ENCODE measurements around the gene KAZN.
A peak's percentile ranks its signal among the peaks of the same experiment; 100 is the strongest.
"Not testable (repeated sequence)": the region's sequence is repeated elsewhere in the genome, so short reads cannot be mapped to it uniquely, and the experiment has no call there.

KAZN gene

DNA sequence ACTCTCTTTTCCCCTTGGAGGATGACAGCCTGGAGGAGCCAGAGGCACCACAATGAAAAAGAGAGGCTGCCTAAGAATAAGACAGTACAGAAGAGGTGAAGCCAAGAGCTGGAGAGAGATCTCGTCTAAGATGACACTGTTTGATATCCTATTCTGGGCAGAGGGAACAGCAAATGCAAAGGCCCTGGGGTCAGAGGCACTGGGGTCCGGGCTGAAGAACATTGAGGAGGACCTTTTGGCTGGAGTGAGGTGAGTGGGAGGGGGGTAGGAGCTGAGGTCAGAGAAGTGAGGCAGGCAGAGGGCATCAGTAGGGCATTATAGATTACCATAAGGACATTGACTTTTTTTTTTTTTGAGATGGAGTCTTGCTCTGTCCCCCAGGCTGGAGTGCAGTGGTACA lies 535.8 kb downstream of the KAZN start:
- no peak for FAIRE-seq

DNA sequence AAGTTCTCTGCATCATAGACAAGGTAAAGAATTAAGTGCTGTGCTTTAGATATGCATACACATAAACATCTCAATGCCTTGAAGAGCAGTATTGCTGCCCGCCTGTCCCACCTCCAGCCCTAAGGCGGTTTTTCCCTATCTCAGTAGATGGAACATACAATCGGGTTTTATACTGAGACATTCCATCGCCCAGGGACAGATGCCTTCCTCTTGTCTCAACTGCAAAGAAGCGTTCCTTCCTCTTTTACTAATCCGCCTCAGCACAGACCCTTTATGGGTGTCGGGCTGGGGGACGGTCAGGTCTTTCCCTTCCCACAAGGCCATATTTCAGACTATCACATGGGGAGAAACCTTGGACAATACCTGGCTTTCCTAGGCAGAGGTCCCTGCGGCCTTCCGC lies 537.1 kb downstream of the KAZN start:
- not testable (repeated sequence) for FAIRE-seq

DNA sequence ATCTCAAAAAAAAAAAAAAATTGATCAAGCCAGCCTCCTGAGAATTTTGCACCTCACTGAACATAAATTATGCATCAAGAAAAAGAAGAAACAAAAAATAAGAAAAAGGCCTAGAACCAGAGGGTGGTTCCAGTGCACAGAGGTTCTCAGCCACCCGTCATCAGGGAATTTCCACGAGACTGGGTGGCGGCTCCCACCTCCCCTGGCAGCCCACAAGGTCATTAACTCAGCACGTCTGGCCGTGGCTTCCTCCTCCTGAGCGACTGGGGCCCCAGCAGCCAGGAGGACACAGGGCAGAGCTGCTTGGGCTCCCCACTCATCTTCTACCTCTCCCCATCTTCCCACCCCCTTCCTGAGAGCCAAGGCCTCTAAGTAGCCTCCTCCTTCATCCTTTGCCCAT lies 539.3 kb downstream of the KAZN start:
- no peak for FAIRE-seq

DNA sequence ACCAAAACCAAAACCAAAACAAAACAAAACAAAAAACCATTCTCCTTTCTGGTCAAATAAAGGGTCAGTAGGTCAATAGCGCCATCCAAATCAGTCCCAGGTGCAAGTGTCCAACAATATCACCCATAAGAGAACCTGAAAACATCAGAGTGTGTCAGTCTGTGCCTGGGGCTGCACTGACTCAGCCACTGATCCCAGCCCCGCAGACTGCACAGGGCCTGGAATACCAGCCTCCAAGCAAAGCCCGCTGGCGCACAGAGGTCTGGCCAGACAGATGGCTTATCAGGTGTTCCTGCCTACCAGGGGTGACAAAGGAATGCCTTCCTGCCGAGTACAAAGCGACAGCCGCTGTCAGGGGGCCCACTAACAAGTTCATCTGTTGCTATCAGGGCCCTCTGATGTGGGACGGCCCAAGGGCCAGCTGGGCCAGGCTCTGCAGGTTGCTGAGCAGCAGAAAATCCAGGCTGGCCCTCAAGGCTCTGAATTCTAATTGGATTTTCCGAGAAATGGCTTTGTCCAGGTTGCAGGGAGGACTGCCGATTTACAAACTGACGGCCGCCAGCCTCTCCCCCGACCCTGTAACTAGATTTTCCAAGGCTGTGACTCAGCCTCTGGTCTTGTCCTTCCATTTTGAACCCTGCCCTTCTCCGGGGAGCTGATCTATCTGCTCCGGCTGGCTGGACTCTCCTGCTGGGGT lies 541.3 kb downstream of the KAZN start:
- FAIRE-seq, result no peak

DNA sequence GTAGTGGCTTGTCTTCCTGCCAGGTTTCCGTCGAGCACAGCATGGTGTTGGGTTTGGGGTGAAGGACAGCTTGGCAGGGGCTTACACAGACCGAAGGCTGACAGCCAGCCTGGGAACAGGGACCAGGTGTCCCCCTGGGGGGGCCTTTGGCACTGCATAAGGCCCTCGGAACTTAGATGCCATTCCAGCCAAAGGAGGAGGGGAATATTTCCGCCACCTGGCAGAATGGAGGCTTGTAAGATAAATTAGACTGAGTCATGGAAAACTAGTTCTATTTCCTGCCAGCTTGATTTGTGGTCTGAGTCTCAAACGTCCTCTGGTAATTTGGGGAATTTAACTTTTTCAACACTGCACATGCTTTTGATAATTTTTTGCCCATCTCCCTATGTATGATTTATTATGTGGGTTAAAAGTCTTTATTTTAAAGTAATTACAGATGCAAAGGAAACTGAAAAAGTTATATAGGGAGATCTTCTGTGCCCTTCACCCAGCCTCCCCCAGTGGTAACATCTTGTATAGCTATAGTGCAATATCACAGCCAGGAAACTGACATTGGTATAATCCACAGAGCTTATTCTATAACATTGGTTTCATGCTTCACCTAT lies 543.6 kb downstream of the KAZN start:
- no peak for FAIRE-seq

DNA sequence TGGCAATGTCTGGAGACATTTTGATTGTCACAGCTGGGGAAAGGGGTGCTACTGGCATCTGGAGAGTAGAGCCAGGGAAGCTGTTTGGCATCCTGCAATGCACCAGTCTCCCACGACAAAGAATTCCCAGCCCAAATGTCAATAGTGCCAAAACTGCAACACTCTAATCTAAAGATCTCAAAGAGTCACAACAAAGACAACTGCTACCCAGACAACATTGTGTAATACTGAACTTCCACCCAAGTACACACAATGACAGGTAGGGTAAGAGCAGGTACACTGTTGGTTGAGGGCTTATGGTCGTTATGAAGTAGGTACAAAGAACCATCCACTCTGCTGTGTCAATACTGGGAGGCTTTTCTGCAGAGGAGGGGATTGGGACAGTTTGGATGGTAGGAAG lies 546.8 kb downstream of the KAZN start:
- no peak for FAIRE-seq

DNA sequence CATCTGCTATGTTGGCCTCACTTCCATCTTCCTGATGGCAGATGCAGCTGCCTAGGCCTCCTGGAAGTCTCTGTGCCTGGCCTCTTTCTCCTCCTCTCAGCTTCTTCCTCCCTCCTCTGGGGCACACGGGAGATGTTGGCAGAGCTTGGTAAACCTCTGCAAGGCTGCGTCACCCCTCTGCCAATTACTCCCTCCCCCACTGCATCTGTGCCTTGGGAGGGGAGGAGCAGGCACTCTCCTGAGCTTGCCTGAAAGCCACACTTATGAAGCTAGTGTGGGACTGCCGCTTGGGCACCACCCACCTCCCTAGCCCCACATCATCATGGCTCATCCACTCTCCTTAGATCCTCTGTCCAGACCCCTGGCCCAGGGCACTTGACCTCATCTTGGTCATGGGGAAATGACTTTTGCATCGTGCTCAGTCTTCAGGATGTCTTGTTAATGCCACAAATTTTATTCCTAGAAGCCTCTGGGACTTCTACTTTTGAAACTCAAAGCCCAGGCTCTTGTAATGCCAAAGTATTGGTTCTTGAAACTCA lies 547.7 kb downstream of the KAZN start:
- FAIRE-seq, result no peak

DNA sequence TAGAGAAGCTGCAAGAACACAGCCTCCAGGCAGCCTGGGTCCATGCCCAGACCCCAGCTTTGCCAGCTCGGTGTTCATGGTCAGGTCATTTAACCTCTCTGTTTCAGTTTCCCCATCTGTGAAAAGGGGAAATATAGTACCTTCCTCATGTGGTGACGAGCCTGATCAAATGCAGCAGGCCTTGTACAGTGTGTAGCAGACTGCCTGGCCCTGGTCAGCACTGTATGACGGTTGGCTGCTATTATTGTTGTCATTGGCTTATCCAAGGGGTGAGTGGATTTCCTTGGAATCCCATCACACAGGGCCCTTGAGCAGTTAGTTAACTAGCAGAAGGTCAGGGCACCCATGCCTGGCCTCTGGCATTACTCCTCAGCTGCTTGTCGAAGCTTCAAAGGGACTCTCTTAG lies 548.5 kb downstream of the KAZN start:
- no peak for FAIRE-seq

DNA sequence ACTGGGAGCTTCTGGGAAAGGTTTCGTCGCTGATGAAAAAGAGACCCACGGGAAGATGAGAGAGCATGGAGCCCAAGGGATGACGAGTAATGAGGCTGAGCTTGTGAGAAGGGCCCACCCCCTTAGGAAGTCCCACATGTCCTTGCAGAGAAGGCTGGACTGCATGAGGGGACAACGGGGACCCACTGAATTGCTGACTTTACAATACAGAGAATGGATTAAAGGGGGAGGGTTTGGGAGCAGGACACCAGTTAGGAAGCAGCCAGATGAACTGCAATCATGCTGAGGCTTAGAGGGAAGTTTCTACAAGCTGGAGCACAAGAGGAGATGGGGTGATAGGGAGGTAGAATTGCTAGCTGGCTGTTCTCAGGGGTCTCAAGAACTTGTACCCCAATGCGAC lies 549.5 kb downstream of the KAZN start:
- no peak for FAIRE-seq

DNA sequence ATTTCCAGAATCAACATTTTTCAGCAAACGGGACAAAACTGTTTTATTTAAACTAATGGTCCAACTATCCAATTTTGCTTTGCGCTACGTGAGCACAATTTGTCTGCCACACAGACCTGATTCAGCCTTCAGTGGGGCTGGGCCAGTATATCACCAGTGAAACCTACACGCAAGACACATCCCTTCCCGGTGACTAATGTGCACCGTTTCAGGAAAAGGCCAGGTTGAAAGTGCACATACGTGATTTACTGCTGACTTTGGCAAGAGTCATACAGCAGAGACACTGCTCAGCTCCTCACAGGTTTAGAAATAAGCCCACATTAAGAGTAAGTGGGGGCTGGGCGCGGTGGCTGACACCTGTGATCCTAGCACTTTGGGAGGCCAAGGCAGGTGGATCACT lies 550.0 kb downstream of the KAZN start:
- FAIRE-seq, result no peak

DNA sequence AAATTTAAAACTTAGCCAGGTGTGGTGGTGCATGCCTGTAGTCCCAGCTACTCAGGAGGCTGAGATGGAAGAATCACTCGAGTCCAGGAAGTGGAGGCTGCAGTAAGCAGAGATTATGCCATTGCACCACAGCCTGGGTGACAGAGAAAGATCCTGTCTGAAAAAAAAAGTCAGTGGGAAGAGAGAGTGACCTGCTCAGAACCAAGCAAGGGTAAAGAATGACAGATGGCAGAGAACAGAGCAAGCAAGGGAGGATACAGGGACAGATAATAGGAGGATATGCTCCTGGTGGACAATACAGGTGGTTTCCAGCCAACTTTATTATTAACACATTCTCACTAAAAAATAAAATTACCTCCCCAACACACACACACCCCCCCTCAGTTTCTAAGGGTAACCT lies 550.5 kb downstream of the KAZN start:
- no peak for FAIRE-seq

DNA sequence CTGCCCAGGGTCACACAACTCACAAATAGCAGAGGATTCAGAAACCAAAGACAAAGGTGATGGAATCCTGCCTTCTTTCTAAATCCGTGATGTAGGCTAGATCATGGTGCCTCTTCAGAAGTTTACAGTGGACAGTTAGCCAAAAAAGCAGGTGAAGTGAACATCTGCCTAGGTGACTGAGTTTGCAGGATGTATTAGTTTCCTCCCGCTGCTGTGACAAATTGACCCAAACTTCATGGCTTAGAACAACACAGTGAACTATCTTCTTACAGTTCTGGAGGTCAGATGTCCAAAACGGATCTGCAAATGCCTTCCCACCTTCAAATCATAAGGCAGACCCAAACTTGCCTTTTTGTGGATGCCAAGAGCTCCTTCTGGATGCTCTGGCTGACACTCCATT lies 551.9 kb downstream of the KAZN start:
- no peak for FAIRE-seq

DNA sequence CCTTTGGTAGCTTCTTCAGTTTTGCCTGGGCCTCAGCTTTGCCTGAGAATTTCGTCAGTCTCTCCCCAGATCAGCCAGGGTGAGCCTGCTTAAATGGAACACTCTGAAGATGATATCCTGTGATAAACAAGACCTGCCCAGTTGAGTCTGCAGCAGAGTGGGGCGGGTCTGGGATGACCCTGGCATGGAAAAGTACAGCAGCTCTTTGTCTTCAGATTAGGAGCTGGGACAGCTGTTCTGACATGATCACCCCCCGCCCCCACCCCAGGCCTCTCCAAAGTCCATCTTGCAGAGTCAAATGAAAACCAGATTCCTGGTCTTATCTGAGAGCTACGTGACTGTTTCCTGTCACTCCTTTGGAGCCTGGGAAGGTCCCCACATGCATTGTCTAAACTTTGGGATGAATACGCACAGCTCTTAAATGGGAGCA lies 552.9 kb downstream of the KAZN start:
- FAIRE-seq, result no peak

DNA sequence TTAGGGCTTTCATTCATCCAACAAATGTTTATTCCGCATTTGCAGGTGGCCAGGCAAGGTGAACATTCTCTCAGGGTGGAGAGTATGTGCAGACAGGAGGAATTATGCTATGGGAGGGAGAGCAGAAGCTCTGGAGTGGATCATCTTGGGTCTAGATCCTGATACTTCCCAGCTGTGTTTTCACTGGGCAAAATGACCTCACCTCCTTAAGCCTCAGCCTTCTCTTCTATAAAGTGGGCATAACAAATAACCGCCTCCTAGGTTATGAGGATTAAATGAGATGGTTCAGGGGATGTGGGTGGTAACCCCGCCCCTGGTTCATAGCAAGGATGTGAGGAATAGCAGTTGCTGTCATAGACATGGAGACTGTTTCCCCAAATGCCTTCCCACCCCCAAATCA lies 553.4 kb downstream of the KAZN start:
- FAIRE-seq, result no peak

DNA sequence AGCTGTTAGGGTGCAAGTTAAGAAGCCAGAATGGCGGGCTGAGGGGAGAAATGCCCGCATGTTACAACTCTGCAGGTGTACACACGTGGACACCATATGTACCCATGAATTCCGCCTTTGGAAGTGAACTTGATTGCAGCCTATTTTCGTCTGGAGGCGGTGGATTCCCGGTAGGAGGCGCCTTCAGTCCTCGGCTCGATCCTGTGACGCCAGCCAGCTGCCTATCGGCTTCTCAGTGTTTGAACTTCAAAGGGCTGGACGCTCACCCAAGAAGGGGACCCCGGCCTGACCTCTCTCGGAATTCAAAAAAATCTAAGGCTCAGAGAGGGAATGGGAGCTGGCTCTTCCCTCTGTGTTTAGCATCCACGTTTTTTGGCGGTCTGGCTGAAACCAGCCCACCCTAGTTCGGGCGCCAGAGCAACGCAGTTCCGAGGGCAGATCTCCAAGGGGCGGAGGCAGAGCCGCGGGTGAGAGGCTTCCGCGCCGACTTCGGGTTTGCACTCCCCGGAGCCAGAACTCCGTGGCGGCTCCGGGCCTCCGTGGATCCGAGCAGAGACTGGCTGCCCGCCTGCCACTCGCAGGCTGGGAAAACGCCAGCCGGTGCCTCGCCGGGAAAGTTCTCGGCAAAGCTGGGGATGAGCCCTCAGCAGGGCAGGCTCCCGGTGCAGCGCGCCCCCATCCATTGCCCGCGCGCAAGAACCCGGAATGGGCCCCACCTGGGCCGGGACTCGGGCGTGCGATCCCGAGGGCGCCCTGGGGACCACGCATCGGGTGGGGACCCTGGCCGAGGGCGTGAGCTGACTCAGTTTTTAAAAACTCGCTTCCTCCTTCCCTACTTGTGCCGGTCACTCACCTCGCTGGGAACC lies 554.1 kb downstream of the KAZN start:
- FAIRE-seq, result peak; percentile 92

DNA sequence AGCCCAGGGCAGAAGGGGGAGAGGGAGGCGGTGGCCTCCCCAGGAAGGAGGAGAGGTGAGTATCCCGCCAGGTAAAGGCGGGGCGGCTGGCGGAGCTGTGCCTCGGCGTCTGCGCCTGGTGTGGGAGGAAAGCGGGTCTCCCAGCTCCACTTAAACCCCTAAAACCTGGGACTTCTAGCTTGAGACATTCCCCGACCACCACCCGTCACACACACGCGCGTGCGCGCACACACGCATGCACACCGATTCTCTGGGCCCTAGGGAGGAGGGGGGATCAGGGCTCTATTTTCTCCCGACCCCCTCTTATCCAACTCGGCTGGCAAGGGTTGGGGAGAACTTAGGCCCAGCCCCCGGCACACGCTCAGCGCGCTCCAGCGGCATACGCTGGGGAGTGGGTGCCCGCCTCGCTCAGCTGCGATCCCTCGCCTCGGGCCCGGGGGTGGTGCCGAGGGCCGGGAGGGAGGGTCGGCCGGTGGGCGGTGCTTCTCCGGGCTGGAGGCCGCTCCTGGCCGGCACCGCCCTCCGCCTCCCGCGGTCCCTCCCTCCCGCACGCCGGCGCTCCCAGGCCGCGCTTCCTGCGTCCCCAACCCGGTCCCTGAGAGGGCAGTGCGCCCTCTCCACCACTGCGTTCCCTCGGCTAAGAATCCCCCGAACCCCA lies 554.8 kb downstream of the KAZN start, which contains the start of gene TMEM51:
Gene TMEM51 (plus strand): TSS at position 564 of the 658 bp plus-strand sequence. CDS start 61,341 bp downstream, outside the sequence.
- FAIRE-seq, result no peak

DNA sequence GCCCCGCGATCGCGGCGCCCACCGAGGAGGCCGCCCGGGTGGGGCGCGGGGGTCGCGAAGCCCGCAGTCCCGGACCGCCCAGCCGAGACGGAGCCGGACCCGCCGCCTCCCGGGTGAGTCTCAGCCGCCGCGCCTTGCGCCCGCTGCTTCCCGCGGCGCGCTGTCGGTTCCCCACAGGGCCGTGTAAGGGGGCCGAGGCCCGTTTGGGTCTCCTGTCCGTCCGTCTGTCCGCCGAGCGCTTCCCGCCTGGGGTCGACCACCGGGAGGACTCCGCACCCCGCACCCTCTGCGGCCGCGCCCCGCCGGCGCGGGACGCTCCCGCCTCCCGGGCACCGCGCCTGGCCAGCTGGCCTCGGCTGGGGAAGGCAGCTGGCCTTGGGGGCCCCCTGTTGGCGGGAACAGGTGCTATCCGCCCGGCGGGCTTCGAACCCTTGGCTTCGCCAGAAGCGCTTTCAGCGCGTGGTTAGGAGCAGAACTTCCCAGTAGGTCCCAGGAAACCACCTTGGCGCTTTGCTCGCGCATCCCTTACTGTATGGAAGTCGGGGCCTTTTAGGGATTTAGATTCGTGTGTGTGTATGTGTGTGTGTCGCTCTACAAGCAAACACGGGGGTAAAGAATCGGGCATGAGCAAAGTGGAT lies 555.5 kb downstream of the KAZN start:
- FAIRE-seq, result no peak

DNA sequence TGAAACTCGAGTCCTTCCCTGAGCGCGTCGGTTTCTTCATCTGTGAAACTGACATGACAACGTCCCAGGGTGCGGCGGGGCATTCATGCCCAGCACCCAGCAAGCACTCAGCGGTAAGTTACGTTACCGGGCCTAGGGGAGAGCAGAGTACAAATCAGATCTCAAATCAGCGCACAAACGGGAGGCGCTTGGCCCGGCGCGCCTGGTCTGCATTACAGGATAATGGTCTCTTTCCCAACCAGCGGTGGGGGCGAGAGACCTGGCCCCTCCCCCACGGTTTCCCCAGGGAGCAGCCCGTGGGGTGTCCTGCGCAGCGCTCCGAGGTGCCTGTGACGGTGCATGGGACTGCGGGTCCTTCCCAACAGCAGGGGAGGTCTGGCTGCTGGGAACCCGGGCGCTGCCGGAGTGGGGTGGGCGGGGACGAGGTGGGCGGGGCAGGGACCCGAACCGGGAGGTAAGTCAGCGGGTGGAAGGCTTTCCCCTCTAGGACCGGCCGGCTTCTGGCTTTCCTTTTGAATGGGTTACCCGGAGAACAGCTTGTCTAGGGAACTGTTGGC lies 556.1 kb downstream of the KAZN start:
- FAIRE-seq, result no peak

DNA sequence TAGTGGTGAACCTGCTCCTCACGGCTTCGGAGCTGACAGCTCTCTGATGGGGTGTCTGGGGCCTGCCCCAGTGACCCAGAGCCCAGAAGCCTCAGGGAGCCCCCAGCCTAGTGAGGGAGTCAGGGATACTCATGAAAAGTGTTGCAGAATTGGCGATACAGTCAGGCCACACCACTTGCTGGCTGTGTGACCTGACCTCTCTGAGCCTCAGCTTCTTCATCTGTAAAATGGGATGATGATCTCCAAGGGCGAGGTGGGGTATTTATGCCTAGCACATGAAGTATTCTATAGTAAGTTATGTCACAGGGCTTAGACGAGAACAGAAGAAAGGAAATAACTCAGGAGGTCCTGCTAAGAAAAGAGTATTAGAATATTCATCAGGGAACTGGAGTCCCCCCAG lies 556.7 kb downstream of the KAZN start:
- FAIRE-seq, result no peak

DNA sequence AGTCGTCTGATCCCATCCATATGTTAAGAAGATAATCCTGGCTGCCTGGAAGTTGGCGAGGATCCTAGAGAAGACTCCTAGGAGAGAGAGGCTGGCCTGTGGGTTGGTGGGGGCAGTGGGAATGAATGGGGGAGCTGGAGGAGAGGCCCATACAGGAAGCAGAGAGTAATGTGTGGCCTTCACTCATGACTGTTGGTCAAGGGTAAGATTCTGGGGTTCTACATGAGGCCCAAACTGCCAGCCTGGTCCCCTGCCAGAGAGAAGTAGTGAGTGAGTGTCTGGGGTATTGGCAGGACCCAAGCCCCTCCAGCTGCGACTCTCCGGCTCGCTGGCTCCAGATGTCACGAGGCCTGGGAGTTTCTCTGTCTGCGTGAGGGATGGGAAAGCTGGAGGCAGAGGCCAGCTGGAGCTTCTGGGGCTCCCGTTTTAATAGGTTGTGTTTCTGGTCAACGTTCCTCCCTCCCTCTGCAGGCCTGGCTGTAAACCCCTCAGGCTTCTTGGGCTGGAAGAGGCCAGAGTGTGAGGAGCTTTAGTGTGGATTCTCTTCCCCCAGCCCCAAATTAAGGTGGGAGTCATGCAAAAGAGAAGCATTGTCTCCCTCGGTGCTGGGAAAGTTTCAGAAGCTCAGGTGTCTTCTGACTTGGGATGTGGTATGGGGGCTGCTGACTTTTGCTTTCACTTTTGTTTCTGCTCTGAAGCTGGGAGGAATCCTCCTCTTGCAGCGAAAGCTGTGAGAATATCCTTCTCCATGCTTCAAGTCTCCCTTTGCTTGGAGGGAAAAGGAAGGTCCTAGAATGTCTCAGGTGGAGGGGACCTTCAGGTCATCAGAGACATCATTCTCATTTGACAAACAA lies 557.6 kb downstream of the KAZN start:
- FAIRE-seq, result no peak

DNA sequence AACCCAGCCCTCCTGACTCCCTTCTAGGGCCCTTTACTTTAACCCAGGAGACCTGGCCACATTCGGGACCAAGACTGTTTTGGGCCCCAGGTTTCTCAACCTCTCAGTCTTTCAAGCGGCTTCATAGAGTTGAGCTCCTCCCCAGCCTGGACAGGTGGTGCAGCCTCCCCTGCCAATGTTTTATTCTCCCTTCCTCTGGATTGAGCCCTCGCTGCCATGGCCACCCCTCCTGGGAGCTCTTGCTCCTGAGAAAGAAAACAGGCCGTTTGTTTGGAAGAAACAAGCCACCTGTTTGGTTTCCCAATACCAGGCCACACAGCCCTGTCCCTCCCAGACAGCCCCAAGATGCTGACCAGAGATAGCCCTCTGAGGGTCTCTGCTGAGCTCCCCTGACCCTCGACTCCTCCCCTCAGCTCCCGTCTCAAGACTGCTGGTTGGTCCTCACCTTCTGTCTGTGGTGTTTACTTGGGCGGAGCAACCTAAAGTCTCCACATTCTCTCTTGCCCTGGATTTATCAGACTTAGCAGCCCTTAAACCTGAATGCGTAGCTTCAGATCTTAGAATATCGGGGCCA lies 558.4 kb downstream of the KAZN start:
- no peak for FAIRE-seq
